ENCODE data around the gene ARMC5. TPM values are rescaled to one million over a fixed set of nuclear protein-coding genes. Genes with fewer than 3 reads are reported as not detected.
A peak's percentile ranks its signal among the peaks of the same experiment; 100 is the strongest.

ARMC5 gene
- total and polyA plus RNA-seq, 10 of the 15 experiments (the other 5 are each of a cell fraction or from before 2014, with no cell fraction given), result 0.06 to 13.2 (median 5.6) TPM

GRCh38 chr16:31455601-31456314, 3.5 kb upstream of the ARMC5 start:
- in situ Hi-C loops (cut with MboI) (loop anchor here (5.0 kb wide), 2 partner anchors 242 to 412 kb away; no protein-coding TSS in a partner anchor), intact Hi-C loops (cut with micrococcal nuclease; ENCODE audit: unreplicated experiment) (loop anchor here (5.0 kb wide), 1 partner anchor 52 kb away; the partner anchor contains the start of gene RUSF1)
- Histone ChIP-seq H3K36me3 (ENCODE audit: control insufficient read depth in 2 of 2, insufficient read depth in 2 of 2, low read length in 1 of 2) (no peaks in the 10 kb centered on the region), H3K27me3 (replicated peaks in 1 of 2; ENCODE audit: control insufficient read depth in 2 of 2, insufficient read depth in 2 of 2, low read length in 1 of 2) (no peaks in the 10 kb centered on the region), H4K20me1 (ENCODE audit: control insufficient read depth, insufficient read depth) (peaks cover 7% of the 10 kb centered on the region; the same call in 1 of the 2 replicates), H3K9me3 (replicated peaks; ENCODE audit: control insufficient read depth, insufficient read depth, low read length) (no peaks in the 10 kb centered on the region), H2AFZ (ENCODE audit: control insufficient read depth, low read depth, low read length) (no peak overlapping the region), H3K9ac (ENCODE audit: control insufficient read depth, insufficient read depth, low read length) (no peak overlapping the region), H3K27ac (ENCODE audit: control insufficient read depth, insufficient read depth) (no peak overlapping the region), H3K4me3 (no peak overlapping the region; the same call in 1 of the 2 replicates), H3K79me2 (ENCODE audit: control insufficient read depth, insufficient read depth, low read length) (peaks cover 43% of the 10 kb centered on the region), H3K4me1 (ENCODE audit: control insufficient read depth, insufficient read depth, low read length) (peaks cover 16% of the 10 kb centered on the region), H3K4me2 (ENCODE audit: control insufficient read depth, insufficient read depth) (peak overlapping the region; percentile 31)
- no peak for ATAC-seq
- no peak for FAIRE-seq
- ChIA-PET RAD21 (ENCODE audit: unreplicated experiment) (interaction anchor here (0.6 to 1.5 kb wide), 11 partner anchors 13 to 579 kb away, joined by 3 to 7 read pairs (median 3); partner anchors contain the start of gene ZNF843), SMC1A (ENCODE audit: uncharacterized antibody, unreplicated experiment) (interaction anchor here (1.0 to 1.8 kb wide), 8 partner anchors 16 to 463 kb away, joined by 3 to 14 read pairs (median 3); no protein-coding TSS in a partner anchor), POLR2A (interaction anchor here (0.6 to 0.8 kb wide), 4 partner anchors 40 to 418 kb away, joined by 3 to 6 read pairs (median 4); partner anchors contain the start of gene ZNF267), CTCF (interaction anchor here (0.6 to 7.0 kb wide), 22 partner anchors 12 to 514 kb away, joined by 3 to 71 read pairs (median 4); partner anchors contain the start of genes ZNF267 and ZNF843)
- TF ChIP-seq ELK1 (IDR thresholded peaks at IDR 0.05; ENCODE audit: low read depth, low read length) (no peak), CTCF (IDR thresholded peaks at IDR 0.05 in 2 of 3, conservative IDR thresholded peaks at IDR 0.05 in 1 of 3; ENCODE audit: control insufficient read depth in 2 of 3, extremely low read depth in 1 of 3, insufficient read depth in 1 of 3, low read depth in 3 of 3, low read length in 3 of 3) (peak; percentile 49 to 60 (median 53)), ASH2L (IDR thresholded peaks at IDR 0.05; ENCODE audit: borderline replicate concordance, low read depth) (no peak), ZNF274 (IDR thresholded peaks at IDR 0.05; ENCODE audit: insufficient read depth, insufficient read length) (no peak), RAD21 (IDR thresholded peaks at IDR 0.05; ENCODE audit: insufficient read depth, low read depth, low read length) (peak; percentile 47), MEF2B (IDR thresholded peaks at IDR 0.05; ENCODE audit: partially characterized antibody, poor library complexity, severe bottlenecking) (no peak), TCF12 (IDR thresholded peaks at IDR 0.05; ENCODE audit: low read depth, low read length) (no peak), SMAD5 (IDR thresholded peaks at IDR 0.05; ENCODE audit: low read depth) (no peak), YY1 (IDR thresholded peaks at IDR 0.05; ENCODE audit: low read depth, low read length) (0 out of 2 replicates have a peak, but pooled peaks have one; percentile 43), HDGF (IDR thresholded peaks at IDR 0.05) (no peak), BCL3 (IDR thresholded peaks at IDR 0.05; ENCODE audit: borderline replicate concordance, insufficient read depth, low read depth, low read length, poor library complexity, severe bottlenecking) (no peak)
- no peak for DNase-seq (ENCODE audit: low read depth, low spot score)
- no TSS peak for BruUV-seq (replicated peaks)
- 75% methylated on average over 17 of the region's 17 CpGs for WGBS (ENCODE audit: insufficient coverage, insufficient replicate concordance, low lambda C conversion rate, missing lambda C conversion rate)

Data from GM12878 (cell line).